PFSK-1 (cell line): ENCODE data around the gene AKAP5.

Source experiments
- POLR2AphosphoS5 ChIP-seq: IDR thresholded peaks from 2 replicates; pipeline ENCODE4 v1.6.1; 2012; ENCODE audit warnings: low read depth, mild to moderate bottlenecking, control low read depth, low read length, moderate library complexity
- REST ChIP-seq, 2 experiments: IDR thresholded peaks; 2 replicates each; pipeline versions ENCODE4 v1.6.1 to v1.8.0; 2011 to 2012; ENCODE audit warnings: low read depth in 2 of 2, low read length in 2 of 2, control low read depth in 1 of 2, inconsistent platforms in 1 of 2, mild to moderate bottlenecking in 1 of 2, moderate library complexity in 1 of 2; ENCODE audit not compliant: insufficient read depth in 1 of 2
- SIN3A ChIP-seq: IDR thresholded peaks from 2 replicates; pipeline ENCODE4 v1.6.1; 2012; ENCODE audit warnings: mild to moderate bottlenecking, low read length, moderate library complexity, borderline replicate concordance; ENCODE audit not compliant: insufficient read depth
- TAF1 ChIP-seq: IDR thresholded peaks from 2 replicates; pipeline ENCODE4 v1.6.1; 2012; ENCODE audit warnings: low read length, control low read depth, borderline replicate concordance; ENCODE audit not compliant: insufficient read depth

GRCh38 chr14:64476438-64476837, 11.1 kb downstream of the AKAP5 start:
- TF ChIP-seq POLR2AphosphoS5 (no peak), TAF1 (no peak), SIN3A (no peak), REST (IDR thresholded peaks at IDR 0.05; ENCODE audit: insufficient read depth in 1 of 2, low read depth in 2 of 2, low read length in 2 of 2) (no peak)
